ENCODE measurements around the gene ENTPD8. TPM values are rescaled to one million over a fixed set of nuclear protein-coding genes. Genes with fewer than 3 reads are reported as not detected.

ENTPD8 gene
- total RNA-seq, 4 donors from 2014 or later = 0.57 TPM; not detected in 3

DNA sequence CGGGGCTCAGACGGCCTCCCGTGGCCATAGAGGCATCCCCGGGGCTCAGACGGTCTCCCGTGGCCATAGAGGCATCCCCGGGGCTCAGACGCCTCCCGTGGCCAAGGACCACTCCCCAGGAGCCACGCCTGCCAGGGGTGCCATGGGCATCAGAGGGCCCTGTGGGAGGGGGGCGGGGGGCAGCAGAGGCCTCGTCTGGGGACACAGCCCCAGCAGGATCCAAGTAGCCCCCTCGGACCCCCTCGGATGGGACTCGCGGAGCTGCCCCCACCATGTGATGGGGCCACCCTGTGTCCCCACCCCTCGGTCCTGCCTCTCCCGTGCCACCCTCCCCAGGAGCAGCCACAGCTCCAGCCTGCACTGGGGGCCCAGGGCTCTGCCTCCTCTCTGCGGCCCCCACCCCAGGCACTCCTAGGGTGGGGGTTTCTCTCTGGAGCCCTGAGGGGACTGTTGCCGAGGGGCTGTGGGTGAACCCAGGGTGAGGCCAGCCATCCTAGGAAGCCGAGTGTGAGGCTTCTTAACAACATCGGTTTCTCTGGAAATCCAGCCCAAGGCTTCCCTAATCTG, 2.5 kb downstream of the ENTPD8 start:
- ATAC-seq = no peak
- Histone ChIP-seq H3K27me3 (peaks cover 71% of the 10 kb centered on the region), H3K4me1 (peaks cover 0 to 19% (median 7%) of the 10 kb centered on the region in 3 donors), H3K9me3 (no peaks in the 10 kb centered on the region), H3K36me3 (no peaks in the 10 kb centered on the region), H3K4me3 (no peak overlapping the region), H3K27ac (no peak overlapping the region)
- TF ChIP-seq POLR2A (IDR thresholded peaks at IDR 0.05) (no peak), EP300 (IDR thresholded peaks at IDR 0.05) (no peak), POLR2AphosphoS5 (IDR thresholded peaks at IDR 0.05) (no peak)
- TF ChIP-seq, protein P1, sequence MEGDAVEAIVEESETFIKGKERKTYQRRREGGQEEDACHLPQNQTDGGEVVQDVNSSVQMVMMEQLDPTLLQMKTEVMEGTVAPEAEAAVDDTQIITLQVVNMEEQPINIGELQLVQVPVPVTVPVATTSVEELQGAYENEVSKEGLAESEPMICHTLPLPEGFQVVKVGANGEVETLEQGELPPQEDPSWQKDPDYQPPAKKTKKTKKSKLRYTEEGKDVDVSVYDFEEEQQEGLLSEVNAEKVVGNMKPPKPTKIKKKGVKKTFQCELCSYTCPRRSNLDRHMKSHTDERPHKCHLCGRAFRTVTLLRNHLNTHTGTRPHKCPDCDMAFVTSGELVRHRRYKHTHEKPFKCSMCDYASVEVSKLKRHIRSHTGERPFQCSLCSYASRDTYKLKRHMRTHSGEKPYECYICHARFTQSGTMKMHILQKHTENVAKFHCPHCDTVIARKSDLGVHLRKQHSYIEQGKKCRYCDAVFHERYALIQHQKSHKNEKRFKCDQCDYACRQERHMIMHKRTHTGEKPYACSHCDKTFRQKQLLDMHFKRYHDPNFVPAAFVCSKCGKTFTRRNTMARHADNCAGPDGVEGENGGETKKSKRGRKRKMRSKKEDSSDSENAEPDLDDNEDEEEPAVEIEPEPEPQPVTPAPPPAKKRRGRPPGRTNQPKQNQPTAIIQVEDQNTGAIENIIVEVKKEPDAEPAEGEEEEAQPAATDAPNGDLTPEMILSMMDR (IDR thresholded peaks at IDR 0.05) = no peak
- 83% methylated on average over 4 of the region's 22 CpGs; no CpG with 5 or more reads in 1 of the 2 donors for WGBS, 2 donors (ENCODE audit: low coverage in 1 of 2)

DNA sequence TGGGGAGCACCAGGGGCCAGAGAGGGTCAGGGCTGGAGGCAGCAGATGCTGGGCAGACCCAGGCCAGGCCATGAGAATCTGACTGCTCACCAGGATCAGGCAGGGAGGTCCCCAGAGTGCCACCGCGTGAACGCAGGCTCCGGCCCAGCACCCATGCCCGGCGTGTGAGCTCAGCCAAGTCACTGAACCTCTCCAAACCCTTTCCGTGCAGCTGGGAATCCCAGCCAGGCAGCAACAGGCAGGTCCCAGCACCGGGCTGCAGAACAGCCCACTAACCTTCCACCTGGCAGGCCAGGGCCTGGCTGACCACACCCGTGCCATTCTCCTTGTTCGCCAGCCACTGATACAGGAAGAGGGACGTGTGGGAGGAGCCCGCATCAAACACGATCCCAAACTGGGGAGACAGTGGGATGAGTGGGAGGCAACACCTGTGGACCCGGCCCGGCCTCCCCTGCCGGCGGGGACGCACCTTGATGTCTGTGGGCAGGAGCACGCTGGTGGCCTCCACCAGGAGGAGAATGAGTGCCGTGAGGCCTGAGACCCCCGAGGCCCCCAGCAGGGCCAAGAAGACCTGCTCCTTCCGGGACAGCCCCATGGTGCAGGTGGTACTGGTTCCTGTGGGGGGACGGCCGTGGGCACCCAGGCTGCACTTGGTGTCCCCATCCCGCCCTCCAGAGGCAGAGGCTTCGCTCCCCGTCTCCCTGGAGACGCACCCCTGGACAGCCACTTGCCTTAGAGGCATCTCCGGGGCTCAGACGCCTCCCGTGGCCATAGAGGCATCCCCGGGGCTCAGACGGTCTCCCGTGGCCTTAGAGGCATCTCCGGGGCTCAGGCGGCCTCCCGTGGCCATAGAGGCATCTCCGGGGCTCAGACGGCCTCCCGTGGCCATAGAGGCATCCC, 3.2 kb downstream of the ENTPD8 start:
- Histone ChIP-seq H3K9me3 (no peaks in the 10 kb centered on the region), H3K27me3 (peaks cover 68% of the 10 kb centered on the region), H3K4me1 (peaks cover 0 to 19% (median 7%) of the 10 kb centered on the region in 3 donors), H3K4me3 (no peak overlapping the region), H3K36me3 (no peaks in the 10 kb centered on the region), H3K27ac (no peak overlapping the region)
- no peak for TF ChIP-seq EP300 (IDR thresholded peaks at IDR 0.05)
- TF ChIP-seq, protein P1 (IDR thresholded peaks at IDR 0.05) = no peak
- TF ChIP-seq POLR2A (IDR thresholded peaks at IDR 0.05) = no peak
- TF ChIP-seq POLR2AphosphoS5 (IDR thresholded peaks at IDR 0.05) = no peak
- no peak for ATAC-seq
- WGBS, 2 donors (ENCODE audit: low coverage in 1 of 2) = no CpG with 5 or more reads among the region's 40 CpGs

DNA sequence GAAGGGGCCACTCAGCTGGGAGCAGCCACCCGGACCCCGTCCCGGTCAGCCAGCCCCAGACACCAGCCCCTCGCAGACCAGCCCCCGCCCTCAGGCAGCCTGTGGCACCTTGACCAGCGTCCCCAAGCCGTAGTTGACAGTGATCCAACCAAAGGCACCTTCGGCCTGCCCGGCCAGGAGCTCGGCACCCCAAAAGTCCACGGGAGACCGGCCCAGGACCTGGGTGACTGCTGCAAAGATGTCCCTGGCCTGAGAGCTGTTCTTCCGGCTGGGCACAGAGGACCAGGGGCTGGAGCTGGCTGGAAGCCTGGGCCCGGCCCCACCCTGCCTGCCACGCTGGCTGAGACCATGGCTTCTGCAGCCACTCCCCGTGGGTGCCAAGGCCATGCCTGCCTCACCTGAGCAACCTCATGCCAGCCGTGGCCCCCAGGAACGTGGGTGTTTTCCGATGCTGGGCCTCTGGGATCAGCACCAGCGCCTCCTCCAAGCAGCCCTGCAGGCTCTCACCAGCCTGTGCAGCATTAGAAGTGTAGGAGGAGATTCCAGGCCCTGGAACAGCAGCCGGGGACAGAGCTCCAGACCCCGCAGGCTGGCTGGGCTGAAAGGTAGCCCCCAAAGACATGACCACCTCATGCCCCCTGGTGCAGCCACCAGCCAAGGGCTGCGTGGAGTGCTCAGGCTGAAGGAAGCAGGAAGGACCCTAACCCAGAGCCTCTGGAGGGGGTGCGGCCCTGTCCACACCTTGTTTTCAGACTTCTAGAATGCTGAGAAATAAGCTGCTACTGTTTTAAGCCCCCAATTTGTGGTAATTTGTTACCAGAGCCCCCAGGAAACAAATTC, 4.2 kb downstream of the ENTPD8 start:
- H3K36me3 ChIP-seq = no peaks in the 10 kb centered on the region
- ATAC-seq = no peak
- WGBS, 2 donors (ENCODE audit: low coverage in 1 of 2) = no CpG with 5 or more reads among the region's 24 CpGs

DNA sequence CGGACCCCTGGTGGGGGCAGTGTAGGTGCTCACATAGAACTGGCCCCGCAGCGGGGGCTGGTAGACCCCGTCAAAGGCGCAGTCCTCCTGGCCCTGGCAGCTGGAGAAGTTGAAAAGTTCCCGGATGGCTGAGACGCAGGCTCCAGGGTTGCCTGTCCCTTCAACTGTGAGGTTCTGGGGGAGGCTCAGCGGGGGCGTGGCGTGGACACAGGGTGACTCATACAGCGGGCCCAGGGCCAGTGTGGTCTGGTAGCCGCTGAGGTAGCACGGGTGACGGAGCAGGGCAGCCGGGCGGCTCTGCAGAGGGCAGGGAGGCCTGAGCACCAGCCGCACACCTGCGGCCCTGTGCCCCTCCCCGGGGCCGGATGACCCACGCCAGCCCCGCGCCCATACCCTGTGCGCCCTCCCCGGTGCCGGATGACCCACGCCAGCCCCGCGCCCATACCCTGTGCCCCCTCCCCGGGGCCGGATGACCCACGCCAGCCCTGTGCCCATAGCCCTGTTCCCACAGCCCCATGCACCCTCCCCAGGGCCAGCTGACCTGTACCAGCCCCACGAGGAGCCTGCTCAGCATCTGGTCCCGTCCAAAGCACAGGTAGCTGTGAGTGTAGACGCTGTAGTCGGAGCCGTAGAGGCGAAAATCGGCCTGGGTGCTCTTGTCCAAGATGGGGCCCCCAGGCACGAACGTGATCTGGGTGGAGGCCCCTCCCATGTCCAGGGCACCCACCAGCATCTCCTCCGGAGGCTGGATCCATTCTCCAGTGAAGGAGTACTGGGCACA, 5.0 kb downstream of the ENTPD8 start:
- peaks cover 57% of the 10 kb centered on the region for H3K27me3 ChIP-seq
- WGBS, 2 donors (ENCODE audit: low coverage in 1 of 2) = 59% methylated on average over 14 of the region's 42 CpGs; no CpG with 5 or more reads in 1 of the 2 donors
- peak; percentile 73 for ATAC-seq
- H3K27ac ChIP-seq = no peak overlapping the region
- H3K4me1 ChIP-seq = peaks cover 0 to 11% (median under 1%) of the 10 kb centered on the region in 3 donors
- H3K4me3 ChIP-seq = no peak overlapping the region
- no peaks in the 10 kb centered on the region for H3K9me3 ChIP-seq
- H3K36me3 ChIP-seq = no peaks in the 10 kb centered on the region
- TF ChIP-seq, protein P1 (IDR thresholded peaks at IDR 0.05) = no peak
- peak; percentile 25 for TF ChIP-seq POLR2AphosphoS5 (IDR thresholded peaks at IDR 0.05)

More for the DNA sequence above, 4.2 kb downstream of the ENTPD8 start:
- Histone ChIP-seq H3K4me1 (peaks cover 0 to 19% (median 7%) of the 10 kb centered on the region in 3 donors), H3K4me3 (no peak overlapping the region), H3K27me3 (peaks cover 60% of the 10 kb centered on the region), H3K9me3 (no peaks in the 10 kb centered on the region), H3K27ac (no peak overlapping the region)
- TF ChIP-seq, protein P1 (IDR thresholded peaks at IDR 0.05) = no peak
- no peak for TF ChIP-seq POLR2A (IDR thresholded peaks at IDR 0.05)
- no peak for TF ChIP-seq EP300 (IDR thresholded peaks at IDR 0.05)
- no peak for TF ChIP-seq POLR2AphosphoS5 (IDR thresholded peaks at IDR 0.05)

Measured in gastroesophageal sphincter (tissue), 4 donors.